Colonic mucosa (tissue), 4 donors: Measurements from ENCODE around the gene LRRK1. TPM values are rescaled to one million over a fixed set of nuclear protein-coding genes. Genes with fewer than 3 reads are reported as not detected.

Source experiments
- DNase-seq: peaks from one replicate; pipeline ENCODE4 v3.0.0-alpha.2; 2020
- H3K27ac ChIP-seq: fragments of 200-600 bp; one replicate; pipeline ENCODE4 v1.8.0; 2021
- H3K27me3 ChIP-seq: fragments of 200-600 bp; one replicate; pipeline ENCODE4 v1.8.0; 2021
- H3K36me3 ChIP-seq: fragments of 200-600 bp; one replicate; pipeline ENCODE4 v1.8.0; 2021
- H3K4me1 ChIP-seq: fragments of 200-600 bp; one replicate; pipeline ENCODE4 v1.8.0; 2021; ENCODE audit warnings: mild to moderate bottlenecking
- H3K4me3 ChIP-seq: fragments of 200-600 bp; one replicate; pipeline ENCODE4 v1.8.0; 2021
- H3K9ac ChIP-seq, 2 donors: one replicate each; pipeline ENCODE4 v1.7.0; 2013; ENCODE audit warnings: control low read depth in 2 of 2, low read depth in 2 of 2, low read length in 2 of 2
- H3K9me3 ChIP-seq: fragments of 200-600 bp; one replicate; pipeline ENCODE4 v1.8.0; 2021
- intact Hi-C: fragments of 100-400 bp; cut with DNase I; formaldehyde crosslinking; loops from one replicate; pipeline ENCODE4 v1.14.1; 2022
- total RNA-seq, 2 donors: library from RNA; stranded (reverse); fragmentation: NEBNext Ultra II Directional in 1 of 2; extraction: Animal tissue kit (Norgen Biotek cat#: 25700) in 1 of 2; gene quantifications; one replicate each; pipeline ENCODE4 v1.2.1, GENCODE V29; 2021
- TF ChIP-seq, protein P1 (sequence below): fragments of 200-600 bp; IDR thresholded peaks from one replicate; pipeline ENCODE4 v1.8.0; 2022; ENCODE audit warnings: antibody characterized with exemption, mild to moderate bottlenecking
- donor health status: healthy.
- donor health status: DM: no; HTN: no; CAD: no.
- donor health status: DM: no; HTN: no; CAD: no.

Gene LRRK1
- total RNA-seq, 2 donors from 2014 or later: 29.6 to 36.0 TPM

- DNase-seq: no peak
- Histone ChIP-seq H3K27ac (no peak overlapping the region), H3K36me3 (no peaks in the 10 kb centered on the region), H3K9me3 (no peaks in the 10 kb centered on the region), H3K9ac (no peak overlapping the region), H3K4me1 (no peaks in the 10 kb centered on the region), H3K27me3 (no peaks in the 10 kb centered on the region), H3K4me3 (no peak overlapping the region)
- intact Hi-C loops: no loop called here
- TF ChIP-seq, protein P1, sequence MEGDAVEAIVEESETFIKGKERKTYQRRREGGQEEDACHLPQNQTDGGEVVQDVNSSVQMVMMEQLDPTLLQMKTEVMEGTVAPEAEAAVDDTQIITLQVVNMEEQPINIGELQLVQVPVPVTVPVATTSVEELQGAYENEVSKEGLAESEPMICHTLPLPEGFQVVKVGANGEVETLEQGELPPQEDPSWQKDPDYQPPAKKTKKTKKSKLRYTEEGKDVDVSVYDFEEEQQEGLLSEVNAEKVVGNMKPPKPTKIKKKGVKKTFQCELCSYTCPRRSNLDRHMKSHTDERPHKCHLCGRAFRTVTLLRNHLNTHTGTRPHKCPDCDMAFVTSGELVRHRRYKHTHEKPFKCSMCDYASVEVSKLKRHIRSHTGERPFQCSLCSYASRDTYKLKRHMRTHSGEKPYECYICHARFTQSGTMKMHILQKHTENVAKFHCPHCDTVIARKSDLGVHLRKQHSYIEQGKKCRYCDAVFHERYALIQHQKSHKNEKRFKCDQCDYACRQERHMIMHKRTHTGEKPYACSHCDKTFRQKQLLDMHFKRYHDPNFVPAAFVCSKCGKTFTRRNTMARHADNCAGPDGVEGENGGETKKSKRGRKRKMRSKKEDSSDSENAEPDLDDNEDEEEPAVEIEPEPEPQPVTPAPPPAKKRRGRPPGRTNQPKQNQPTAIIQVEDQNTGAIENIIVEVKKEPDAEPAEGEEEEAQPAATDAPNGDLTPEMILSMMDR: no peak
Measured at GRCh38 chr15:100947760-100948429, 28.7 kb downstream of the LRRK1 start.

DNA sequence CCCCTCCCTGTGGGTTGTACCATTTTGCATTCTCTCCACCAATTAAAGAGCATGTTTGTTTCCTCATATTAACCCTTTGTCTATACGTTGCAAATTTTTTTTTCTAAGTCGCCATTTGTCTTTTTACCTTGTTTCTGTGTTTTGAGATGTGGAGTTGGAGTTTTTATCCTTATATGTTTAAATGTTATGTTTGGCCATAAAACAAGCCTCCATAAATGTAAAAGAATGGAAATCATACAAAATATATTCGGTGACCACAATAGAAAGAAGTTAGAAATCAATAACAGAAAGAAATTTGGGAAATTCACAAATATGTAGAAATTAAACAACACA, 29.2 kb downstream of the LRRK1 start:
- no peaks in the 10 kb centered on the region for H3K9me3 ChIP-seq
- H3K9ac ChIP-seq: no peak overlapping the region
- no peak overlapping the region for H3K4me3 ChIP-seq
- H3K36me3 ChIP-seq: no peaks in the 10 kb centered on the region
- intact Hi-C loops: no loop called here
- H3K4me1 ChIP-seq: no peaks in the 10 kb centered on the region
- no peak overlapping the region for H3K27ac ChIP-seq
- TF ChIP-seq, protein P1: no peak
- no peaks in the 10 kb centered on the region for H3K27me3 ChIP-seq
- DNase-seq: no peak

DNA sequence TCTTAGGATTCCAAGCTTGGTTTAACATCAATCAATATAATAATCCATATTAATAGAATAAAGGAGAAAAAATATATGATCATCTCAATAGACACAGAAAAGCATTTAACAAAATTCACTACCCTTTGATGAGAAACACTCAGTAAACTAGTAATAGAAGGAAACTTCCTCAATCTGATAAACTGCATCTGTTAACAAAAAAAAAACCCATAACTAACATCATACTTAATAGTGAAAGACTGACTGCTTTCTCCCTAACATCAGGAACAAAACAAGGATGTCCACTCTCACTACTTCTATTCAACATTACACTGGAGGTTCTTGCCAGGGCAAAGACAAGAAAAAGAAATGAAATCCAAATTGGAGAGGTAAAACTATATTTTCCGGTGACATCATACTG, 30.5 kb downstream of the LRRK1 start:
- intact Hi-C loops: no loop called here

GRCh38 chr15:100951965-100952364, 32.8 kb downstream of the LRRK1 start:
- no peak overlapping the region for H3K27ac ChIP-seq
- H3K9me3 ChIP-seq: no peaks in the 10 kb centered on the region
- H3K27me3 ChIP-seq: no peaks in the 10 kb centered on the region
- intact Hi-C loops: no loop called here
- no peaks in the 10 kb centered on the region for H3K36me3 ChIP-seq
- H3K9ac ChIP-seq: no peak overlapping the region
- H3K4me1 ChIP-seq: no peaks in the 10 kb centered on the region
- no peak overlapping the region for H3K4me3 ChIP-seq
- DNase-seq: no peak
- TF ChIP-seq, protein P1: no peak

More for the DNA sequence above, 30.5 kb downstream of the LRRK1 start:
- no peak overlapping the region for H3K9ac ChIP-seq
- H3K27ac ChIP-seq: no peak overlapping the region
- H3K27me3 ChIP-seq: no peaks in the 10 kb centered on the region
- DNase-seq: no peak
- TF ChIP-seq, protein P1: no peak
- no peaks in the 10 kb centered on the region for H3K9me3 ChIP-seq
- H3K4me3 ChIP-seq: no peak overlapping the region
- no peaks in the 10 kb centered on the region for H3K36me3 ChIP-seq
- H3K4me1 ChIP-seq: no peaks in the 10 kb centered on the region

GRCh38 chr15:100952566-100952965, 33.4 kb downstream of the LRRK1 start:
- Histone ChIP-seq H3K27ac (no peak overlapping the region), H3K36me3 (no peaks in the 10 kb centered on the region), H3K4me1 (no peaks in the 10 kb centered on the region), H3K27me3 (no peaks in the 10 kb centered on the region), H3K4me3 (no peak overlapping the region), H3K9me3 (no peaks in the 10 kb centered on the region), H3K9ac (no peak overlapping the region)
- intact Hi-C loops: no loop called here
- TF ChIP-seq, protein P1: no peak
- no peak for DNase-seq
